Retina (tissue), 1 donor: ENCODE measurements around the gene PRR30.

Experiments used
- DNase-seq: peaks from one replicate; pipeline ENCODE4 v3.0.0-alpha.2; 2016

PRR30 gene

DNA sequence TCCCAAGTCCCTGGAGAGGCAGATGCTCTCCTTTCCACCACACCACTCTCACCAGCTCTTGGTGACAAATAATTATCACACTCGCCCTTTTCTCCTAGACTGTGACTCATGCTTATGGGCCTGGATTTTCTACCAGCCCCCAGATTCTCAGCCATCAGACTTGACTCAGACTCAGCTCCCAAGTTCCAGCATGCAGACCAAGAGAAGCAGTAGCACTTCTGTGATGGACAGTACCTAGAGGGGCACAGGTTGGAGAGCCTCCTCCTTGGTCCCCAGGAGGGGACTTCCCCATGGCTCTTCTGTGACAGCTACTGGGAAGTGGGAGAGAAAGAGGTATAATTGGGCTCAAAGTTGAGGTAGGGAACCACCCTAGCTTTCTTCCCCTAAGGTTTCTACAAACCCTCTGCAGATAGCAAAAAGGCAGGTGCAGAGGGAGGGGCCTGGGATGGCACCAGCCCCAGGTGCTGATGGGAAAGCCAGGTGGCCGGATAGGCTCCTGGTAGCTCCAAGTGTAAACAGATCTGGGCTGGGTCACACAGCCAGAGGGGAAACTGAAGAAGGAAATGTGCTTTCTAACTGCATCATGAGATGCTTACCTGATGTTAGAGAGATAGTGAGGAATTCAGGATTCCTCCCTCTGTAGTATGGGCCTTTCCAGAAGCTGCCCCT is 13.7 kb upstream of the PRR30 start:
- DNase-seq = no peak

DNA sequence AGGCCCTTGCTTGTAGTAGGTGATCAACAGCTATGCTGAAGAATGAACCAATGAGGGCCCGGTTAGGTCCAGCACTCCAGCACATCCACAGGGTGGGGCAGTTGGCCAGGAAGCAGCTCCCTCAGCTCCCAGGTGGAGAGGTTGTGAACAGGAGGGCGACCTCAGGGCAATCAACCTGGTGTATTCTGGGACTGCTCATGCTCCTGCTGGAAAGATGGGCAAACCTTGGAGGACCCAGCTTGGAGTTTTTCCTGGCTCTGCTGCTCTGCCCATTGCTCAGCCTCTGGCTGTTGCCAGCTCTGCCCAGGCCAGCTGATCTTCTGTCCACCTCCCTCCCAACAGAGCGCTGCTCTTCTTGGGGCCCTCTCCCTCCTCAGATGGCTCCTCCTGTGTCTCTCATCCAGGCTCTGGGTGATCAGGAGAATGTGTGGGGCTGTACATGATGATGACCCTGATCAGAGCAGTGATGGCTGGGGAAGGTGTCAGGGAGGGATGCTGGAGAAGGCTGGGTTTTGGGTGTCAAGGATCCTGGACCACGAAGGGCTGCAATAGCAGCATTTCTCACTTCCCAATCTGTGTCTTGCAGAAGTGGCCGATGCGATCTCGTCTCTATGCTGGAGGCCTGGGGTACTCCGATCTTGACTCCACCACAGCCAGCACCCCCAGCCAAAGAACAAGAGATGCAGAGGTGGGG is 13.0 kb upstream of the PRR30 start:
- no peak for DNase-seq

- DNase-seq = no peak
Observed at GRCh38 chr2:27150639-27151230, 11.5 kb upstream of the PRR30 start.

DNA sequence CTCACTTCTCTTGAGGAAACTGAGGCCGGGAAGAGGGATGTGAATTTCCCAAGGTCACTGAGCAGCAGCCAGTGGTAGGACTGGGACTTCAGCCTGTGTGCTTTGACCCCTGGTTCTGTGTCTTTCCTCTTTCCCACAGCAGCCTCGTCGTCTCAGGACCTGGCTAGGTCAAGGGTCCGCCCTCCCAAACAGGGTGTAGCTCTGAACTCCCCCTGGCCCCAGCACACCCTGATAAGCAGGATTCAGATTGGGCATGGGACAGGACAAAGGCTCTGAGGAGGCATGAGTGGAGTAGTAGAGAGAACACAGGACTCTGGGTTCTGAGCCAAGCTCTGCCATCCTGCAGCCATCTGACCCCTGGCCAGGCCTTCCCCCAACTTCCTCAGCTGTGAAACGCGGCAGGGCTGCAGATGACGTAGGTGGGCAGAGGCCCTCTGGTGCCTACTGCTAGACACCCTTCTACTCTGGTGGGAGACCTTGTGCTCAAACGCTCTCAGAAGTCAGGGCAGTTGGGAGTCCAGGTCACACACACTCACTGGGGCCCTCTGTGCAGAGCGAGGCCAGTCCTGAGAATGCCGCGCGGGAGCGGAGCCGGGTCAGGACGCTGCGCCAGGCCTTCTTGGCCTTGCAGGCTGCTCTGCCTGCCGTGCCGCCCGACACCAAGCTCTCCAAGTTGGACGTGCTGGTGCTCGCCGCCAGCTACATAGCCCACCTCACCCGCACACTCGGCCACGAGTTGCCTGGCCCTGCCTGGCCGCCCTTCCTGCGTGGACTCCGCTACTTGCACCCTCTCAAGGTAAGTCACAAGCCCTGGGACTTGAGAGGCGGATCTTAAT is 10.6 kb upstream of the PRR30 start:
- DNase-seq = no peak

DNA sequence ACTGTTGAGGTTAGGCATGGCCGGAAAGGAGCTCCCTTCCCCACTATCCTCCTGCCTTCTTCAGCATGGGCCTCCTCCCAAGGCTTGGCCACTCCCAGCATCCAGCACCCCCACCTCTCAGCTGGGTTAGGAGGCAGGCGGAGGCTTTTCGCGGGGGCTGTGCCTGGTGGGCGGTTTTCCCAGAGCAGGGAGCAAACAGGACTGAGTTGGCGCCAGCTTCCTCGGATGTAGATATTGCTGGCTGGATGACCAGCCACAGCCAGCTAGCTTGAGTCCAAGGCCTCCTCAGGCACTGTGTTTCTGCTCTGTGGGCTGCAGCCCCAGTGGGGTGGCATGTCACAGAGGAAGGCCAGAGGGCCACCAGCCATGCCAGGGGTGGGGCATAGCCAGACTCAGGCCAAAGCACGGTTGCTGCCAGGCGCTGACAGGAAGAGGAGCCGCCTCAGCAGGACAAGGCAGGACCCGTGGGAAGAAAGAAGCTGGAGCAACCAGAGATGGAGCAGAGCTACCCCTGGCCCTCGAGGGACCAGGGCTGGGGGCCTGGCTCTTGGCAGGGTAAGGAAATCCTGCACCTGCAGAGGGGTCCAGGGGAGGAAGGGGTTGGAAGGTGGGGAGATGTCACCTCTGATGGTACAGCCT is 9.7 kb upstream of the PRR30 start, which contains the start of gene TCF23:
TCF23 (plus strand) TSS at position 204 of the 639 bp plus-strand sequence; CDS start at position 334, 130 bp downstream.
- DNase-seq = no peak

- DNase-seq = no peak
Observed at GRCh38 chr2:27147935-27148334, 8.7 kb upstream of the PRR30 start.

DNA sequence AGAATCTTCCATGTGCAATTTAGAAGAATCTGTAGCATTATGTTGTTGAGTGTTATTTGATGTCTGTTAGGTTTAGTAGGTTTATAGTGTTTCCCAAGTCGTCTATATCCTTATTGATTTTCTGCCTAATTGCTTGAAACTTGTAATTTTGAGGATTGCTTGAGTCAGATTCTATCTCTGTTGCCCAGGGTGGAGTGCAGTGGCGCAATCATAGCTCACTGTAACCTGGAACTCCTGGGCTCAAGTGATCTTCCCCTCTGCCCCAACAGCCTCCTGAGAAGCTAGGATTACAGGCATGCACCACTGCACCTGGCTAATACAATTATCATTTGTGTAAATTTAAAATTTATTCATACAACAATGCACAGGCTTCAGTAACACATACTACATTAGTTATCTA is 6.5 kb upstream of the PRR30 start:
- no peak for DNase-seq

GRCh38 chr2:27143285-27143684 is 4.1 kb upstream of the PRR30 start:
- no peak for DNase-seq

GRCh38 chr2:27138111-27138510 is 1.1 kb downstream of the PRR30 start:
- no peak for DNase-seq

DNA sequence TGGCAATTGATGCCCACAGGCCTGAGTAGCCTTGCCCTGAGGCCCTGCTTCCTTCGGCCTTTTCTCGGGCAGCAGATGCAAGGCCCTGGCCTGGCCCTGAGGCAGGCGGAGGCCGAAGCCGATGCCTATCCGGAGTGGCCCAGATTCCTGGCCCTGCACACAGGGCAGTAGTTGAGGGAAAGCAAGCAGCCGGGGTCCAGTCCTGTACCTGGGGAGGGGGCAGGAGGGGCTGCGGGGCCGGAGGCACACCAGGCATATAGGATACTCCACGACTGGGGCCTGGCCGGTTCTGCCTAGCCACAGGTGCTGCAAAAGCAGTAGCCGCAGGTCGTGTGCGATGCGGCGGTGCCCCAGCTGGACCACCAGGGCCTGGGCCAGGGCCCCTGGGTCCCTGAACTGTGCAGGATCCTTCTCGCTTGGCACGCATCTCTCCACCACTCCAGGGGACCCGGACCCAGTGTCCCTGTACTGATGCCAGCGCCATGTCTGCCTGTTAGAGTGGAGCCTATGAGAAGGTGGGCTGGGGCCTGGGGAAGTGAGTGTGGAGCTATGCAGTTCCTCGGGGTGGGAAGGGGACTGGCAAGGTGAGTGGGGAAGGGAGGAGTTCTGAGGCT is 1.8 kb downstream of the PRR30 start:
- DNase-seq = no peak

DNA sequence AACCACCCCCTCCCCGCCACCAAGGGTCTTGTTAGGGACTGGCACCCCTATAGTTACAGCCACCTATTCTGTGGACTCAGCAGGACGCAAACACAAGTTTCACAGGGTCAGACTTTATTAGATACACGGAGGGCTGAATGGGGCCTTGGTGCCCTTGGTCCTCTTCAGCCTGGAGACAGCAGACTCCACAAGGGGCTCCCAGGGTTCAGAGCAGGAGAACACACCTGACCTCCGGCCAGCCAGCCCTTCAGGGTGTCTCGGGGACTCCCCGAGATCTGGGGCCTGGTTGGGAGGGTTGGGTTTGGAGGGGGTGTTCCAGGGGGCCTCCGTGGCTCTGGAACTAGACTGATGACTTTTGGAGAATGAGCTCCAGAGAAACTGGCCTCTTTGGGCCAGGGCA is 2.5 kb downstream of the PRR30 start:
- no peak for DNase-seq

GRCh38 chr2:27135478-27135955 is 3.7 kb downstream of the PRR30 start:
- no peak for DNase-seq

DNA sequence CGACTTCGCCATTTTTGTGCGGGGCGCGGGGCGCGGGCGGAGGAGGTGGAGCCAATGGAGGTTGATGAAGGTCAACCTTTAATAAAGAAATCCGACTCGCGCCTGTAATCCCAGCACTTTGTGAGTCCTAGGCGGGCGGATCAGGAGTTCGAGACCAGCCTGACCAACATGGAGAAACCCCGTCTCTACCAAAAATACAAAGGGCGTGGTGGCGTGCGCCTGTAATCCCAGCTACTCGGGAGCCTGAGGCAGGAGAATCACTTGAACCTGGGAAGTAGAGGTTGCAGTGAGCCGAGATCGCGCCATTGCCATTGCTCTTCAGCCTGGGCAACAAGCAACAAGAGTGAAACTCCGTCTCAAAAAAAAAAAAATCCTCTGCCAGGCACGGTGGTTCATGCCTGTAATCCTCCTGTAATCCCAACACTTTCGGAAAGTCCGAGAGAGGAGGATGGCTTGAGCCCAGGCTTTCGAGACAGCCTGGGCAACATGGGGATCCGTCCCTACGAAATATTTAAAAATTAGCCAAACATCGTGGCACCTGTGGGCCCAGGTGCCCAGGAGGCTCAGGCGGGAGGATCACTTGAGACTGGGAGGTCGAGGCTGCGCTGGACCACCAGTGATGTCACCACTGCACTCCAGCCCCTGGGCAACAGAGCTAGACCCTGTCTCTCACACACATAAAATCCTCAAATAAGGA is 4.3 kb downstream of the PRR30 start:
- no peak for DNase-seq

DNA sequence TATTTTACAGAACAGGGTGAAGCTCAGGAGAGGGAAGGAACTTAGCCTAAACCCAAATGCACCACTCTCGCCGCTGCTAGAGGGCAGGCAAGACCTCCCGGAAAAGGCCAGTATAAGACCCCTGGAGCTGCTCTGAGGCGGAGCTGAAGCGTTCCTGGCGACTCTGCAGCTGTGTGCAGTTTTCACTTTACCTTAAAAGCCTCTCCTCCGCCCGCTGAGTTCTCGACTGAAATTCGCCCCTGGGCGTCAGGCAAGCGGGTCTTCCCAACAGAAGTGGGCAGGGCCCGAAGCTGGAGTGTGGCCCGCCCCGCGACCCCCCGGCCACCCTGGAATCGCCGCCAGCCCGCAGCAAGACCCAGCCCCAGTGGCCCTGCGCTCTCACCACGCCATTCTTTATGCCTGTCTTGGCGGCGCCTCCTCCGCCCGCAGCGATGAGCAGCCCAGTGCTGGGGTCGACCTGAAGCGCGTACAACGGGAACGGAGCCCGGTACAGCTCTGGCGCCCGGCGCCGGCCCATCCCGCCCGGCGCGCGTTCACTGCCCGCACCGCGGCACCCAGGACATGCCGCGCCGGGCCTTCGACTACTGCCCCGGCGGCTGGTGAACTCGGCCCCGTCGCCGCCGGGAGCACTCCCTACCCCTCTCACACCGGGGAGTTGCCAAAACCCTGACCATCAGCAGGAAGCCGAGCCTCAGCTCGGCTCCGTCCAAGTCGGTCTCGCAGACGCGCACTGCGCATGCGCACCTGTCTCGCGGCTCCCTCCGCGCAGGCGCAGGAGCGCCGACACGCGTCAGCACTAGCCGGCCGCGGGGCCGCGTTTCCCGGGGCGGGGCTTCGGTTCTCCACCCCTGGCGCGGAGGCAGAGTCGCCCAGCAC is 5.1 kb downstream of the PRR30 start, which contains the start of gene PREB:
PREB (minus strand) TSS at position 732 of the 876 bp plus-strand sequence; CDS start at position 517, 215 bp downstream.
- DNase-seq = peak; percentile 95

DNA sequence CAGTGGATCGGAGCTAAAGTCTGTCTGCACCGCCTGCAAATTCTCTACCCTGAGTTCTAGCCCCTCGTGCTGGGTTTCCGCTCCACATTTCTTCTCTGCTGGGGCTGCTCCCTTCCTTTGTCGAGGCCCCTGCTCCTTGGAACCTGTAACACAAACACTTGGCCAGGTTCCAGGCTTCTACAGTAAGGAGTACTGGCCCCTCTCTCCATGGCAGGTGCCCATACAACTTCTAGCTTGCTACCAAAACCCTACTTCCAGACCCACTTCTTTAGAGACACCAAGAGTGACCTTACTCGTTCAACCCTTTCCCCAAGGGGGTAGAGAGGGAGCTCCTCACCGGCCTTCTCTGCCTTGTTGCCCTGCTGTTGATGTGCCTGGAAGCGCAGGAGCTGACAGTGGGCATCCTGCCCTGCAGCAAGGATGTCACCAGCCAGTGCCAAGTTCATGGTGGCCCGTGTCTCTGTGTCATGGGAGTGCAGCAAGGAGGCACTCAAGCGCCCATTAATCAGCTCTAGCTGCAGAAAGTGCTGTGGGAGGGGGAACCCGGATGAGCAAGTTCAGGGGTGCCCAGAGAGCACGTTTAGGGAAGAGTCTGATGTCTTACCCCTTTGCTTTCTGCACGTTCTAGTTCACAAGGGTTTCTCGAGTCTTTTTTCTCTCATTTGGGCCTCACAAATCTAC is 5.9 kb downstream of the PRR30 start:
- no peak for DNase-seq

DNA sequence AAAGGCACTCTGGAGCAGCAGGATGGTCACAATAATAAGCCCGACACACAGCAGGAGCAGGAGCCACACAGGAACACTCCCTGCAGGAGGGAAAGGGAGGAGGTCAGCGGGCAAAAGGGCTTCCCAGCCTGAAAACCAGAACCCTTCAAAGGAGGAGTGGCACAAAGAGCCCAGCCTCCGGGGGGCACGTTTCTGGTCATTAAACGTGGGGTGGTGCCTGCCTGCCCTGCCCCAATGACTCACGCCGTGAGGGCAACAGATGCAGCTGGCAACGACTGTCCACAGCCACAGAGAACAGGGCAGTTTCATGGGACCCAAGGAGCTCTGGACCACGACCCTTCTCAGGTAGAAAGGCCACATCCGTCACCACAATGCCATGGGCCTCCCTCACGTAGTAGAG is 7.8 kb downstream of the PRR30 start:
- no peak for DNase-seq

DNA sequence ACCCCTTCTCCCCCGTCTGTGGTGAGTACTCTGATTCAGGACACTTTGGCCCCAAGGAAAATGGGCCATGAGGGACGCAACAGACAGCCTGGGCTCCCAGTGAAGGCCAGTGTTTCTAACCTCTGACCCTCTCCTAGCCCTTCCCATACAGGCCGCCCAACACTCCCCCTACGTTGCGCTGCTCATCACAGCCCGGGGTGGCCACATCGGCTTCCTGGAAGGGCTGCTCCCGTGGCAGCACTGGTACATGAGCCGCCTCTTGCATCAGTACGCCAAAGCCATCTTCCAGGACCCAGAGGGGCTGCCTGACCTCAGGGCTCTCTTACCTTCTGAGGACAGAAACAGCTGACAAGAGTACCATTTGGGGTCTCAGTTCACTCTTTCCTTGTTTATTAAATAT is 8.8 kb downstream of the PRR30 start:
- no peak for DNase-seq

GRCh38 chr2:27128668-27129571 is 10.3 kb downstream of the PRR30 start:
- no peak for DNase-seq
